ENCODE data around the gene WSCD2. TPM values are rescaled to one million over a fixed set of nuclear protein-coding genes. Genes with fewer than 3 reads are reported as not detected.

Gene WSCD2
- total RNA-seq, 2 experiments from 2014 or later: not detected

- ATAC-seq (ENCODE audit: poor library complexity) (no peak), DNase-seq (no peak)
- no peaks in the 10 kb centered on the region for H3K9me3 ChIP-seq (ENCODE audit: control insufficient read depth in 1 of 2, insufficient read depth in 1 of 2, low read length in 2 of 2)
- H3K27me3 ChIP-seq (ENCODE audit: control insufficient read depth in 1 of 2, insufficient read depth in 2 of 2, low read length in 2 of 2): no peaks in the 10 kb centered on the region
- no peaks in the 10 kb centered on the region for H3K36me3 Mint-ChIP-seq (ENCODE audit: low read depth)
- TF ChIP-seq, protein P1, sequence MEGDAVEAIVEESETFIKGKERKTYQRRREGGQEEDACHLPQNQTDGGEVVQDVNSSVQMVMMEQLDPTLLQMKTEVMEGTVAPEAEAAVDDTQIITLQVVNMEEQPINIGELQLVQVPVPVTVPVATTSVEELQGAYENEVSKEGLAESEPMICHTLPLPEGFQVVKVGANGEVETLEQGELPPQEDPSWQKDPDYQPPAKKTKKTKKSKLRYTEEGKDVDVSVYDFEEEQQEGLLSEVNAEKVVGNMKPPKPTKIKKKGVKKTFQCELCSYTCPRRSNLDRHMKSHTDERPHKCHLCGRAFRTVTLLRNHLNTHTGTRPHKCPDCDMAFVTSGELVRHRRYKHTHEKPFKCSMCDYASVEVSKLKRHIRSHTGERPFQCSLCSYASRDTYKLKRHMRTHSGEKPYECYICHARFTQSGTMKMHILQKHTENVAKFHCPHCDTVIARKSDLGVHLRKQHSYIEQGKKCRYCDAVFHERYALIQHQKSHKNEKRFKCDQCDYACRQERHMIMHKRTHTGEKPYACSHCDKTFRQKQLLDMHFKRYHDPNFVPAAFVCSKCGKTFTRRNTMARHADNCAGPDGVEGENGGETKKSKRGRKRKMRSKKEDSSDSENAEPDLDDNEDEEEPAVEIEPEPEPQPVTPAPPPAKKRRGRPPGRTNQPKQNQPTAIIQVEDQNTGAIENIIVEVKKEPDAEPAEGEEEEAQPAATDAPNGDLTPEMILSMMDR (IDR thresholded peaks at IDR 0.05): no peak
- ChIA-PET POLR2A (interaction anchor here (0.7 kb wide), 1 partner anchor 16 kb away, joined by 3 read pairs; no protein-coding TSS in a partner anchor), CTCF (no interaction called here)
- H3K27ac ChIP-seq (ENCODE audit: low read depth in 1 of 2, low read length in 2 of 2): no peak overlapping the region
- peaks cover 4% of the 10 kb centered on the region for H3K4me1 Mint-ChIP-seq (ENCODE audit: low read depth)
- peaks cover 4% of the 10 kb centered on the region for H3K4me1 ChIP-seq (ENCODE audit: insufficient read depth, low read length)
- intact Hi-C loops (cut with DNase I, micrococcal nuclease): no loop called here
- H3K4me3 Mint-ChIP-seq: no peak overlapping the region
- H3K36me3 ChIP-seq (ENCODE audit: insufficient read depth, low read length): no peaks in the 10 kb centered on the region
- H3K9me3 Mint-ChIP-seq: no peaks in the 10 kb centered on the region
- H3K27me3 Mint-ChIP-seq: peaks cover 18% of the 10 kb centered on the region
- H3K27ac Mint-ChIP-seq: no peak overlapping the region
- H3K4me3 ChIP-seq (ENCODE audit: low read length): no peak overlapping the region
Observed at GRCh38 chr12:108277613-108278012, 148.5 kb downstream of the WSCD2 start.

DNA sequence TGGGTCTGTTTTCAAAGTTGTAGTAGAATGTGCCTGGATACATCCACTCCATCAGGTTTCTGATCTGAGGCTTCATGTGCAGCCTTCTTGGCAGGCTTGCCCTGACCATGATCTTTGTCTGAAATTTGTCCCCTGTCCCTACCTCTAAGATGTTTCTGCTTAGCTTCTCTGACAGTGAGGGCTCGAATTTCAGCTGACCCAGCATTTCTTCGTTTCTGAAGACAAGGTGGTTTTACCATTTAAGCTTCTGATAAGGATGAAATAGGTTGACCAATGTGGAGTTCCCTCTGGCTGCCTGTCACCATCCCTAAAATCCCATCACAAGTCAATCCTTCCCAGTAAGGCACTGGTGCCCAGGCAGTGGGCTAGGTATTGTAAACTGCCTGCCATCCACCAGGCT, 153.1 kb downstream of the WSCD2 start:
- TF ChIP-seq, protein P1 (IDR thresholded peaks at IDR 0.05): no peak
- H3K36me3 ChIP-seq (ENCODE audit: insufficient read depth, low read length): no peaks in the 10 kb centered on the region
- Mint-ChIP-seq H3K27me3 (peaks cover 22% of the 10 kb centered on the region), H3K36me3 (ENCODE audit: low read depth) (no peaks in the 10 kb centered on the region), H3K9me3 (no peaks in the 10 kb centered on the region), H3K27ac (no peak overlapping the region), H3K4me1 (ENCODE audit: low read depth) (peaks cover 11% of the 10 kb centered on the region), H3K4me3 (no peak overlapping the region)
- no peak overlapping the region for H3K27ac ChIP-seq (ENCODE audit: low read depth in 1 of 2, low read length in 2 of 2)
- DNase-seq (no peak), ATAC-seq (ENCODE audit: poor library complexity) (no peak)
- intact Hi-C loops (cut with DNase I, micrococcal nuclease): no loop called here
- H3K4me3 ChIP-seq (ENCODE audit: low read length): no peak overlapping the region
- ChIA-PET CTCF (no interaction called here), POLR2A (no interaction called here)
- H3K27me3 ChIP-seq (ENCODE audit: control insufficient read depth in 1 of 2, insufficient read depth in 2 of 2, low read length in 2 of 2): no peaks in the 10 kb centered on the region
- peaks cover 5% of the 10 kb centered on the region for H3K4me1 ChIP-seq (ENCODE audit: insufficient read depth, low read length)
- H3K9me3 ChIP-seq (ENCODE audit: control insufficient read depth in 1 of 2, insufficient read depth in 1 of 2, low read length in 2 of 2): no peaks in the 10 kb centered on the region

DNA sequence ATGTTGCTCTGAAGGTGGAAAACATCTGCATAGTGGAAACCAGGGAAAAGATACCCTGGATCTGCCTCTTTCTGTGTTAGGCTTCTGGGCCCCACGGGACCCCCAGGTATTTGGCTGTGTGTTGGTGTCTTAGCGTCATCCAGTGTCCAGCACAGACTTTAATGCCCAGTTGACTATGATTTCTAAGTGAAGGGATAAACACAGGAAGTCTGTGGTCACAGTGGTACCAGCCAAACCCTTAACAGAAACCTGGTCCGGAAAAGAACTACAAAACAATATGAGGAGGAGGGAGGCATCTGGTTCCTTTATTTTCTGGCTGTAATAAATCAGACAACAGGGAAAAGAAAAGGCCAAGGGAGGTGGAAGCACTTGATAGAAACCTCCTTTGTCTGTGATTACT, 153.6 kb downstream of the WSCD2 start:
- no peak overlapping the region for H3K27ac ChIP-seq (ENCODE audit: low read depth in 1 of 2, low read length in 2 of 2)
- H3K27me3 ChIP-seq (ENCODE audit: control insufficient read depth in 1 of 2, insufficient read depth in 2 of 2, low read length in 2 of 2): no peaks in the 10 kb centered on the region
- TF ChIP-seq, protein P1 (IDR thresholded peaks at IDR 0.05): no peak
- DNase-seq (peak in 1 of 14 experiments; percentile 30), ATAC-seq (ENCODE audit: poor library complexity) (no peak)
- H3K4me1 Mint-ChIP-seq (ENCODE audit: low read depth): peaks cover 11% of the 10 kb centered on the region
- H3K9me3 Mint-ChIP-seq: no peaks in the 10 kb centered on the region
- H3K4me3 Mint-ChIP-seq: no peak overlapping the region
- no peak overlapping the region for H3K4me3 ChIP-seq (ENCODE audit: low read length)
- H3K9me3 ChIP-seq (ENCODE audit: control insufficient read depth in 1 of 2, insufficient read depth in 1 of 2, low read length in 2 of 2): no peaks in the 10 kb centered on the region
- H3K36me3 Mint-ChIP-seq (ENCODE audit: low read depth): no peaks in the 10 kb centered on the region
- ChIA-PET POLR2A (no interaction called here), CTCF (no interaction called here)
- peaks cover 22% of the 10 kb centered on the region for H3K27me3 Mint-ChIP-seq
- intact Hi-C loops (cut with DNase I, micrococcal nuclease): no loop called here
- H3K27ac Mint-ChIP-seq: no peak overlapping the region
- peaks cover 5% of the 10 kb centered on the region for H3K4me1 ChIP-seq (ENCODE audit: insufficient read depth, low read length)
- no peaks in the 10 kb centered on the region for H3K36me3 ChIP-seq (ENCODE audit: insufficient read depth, low read length)

All from CD4-positive, alpha-beta T cell (primary cell).